Gastroesophageal sphincter (tissue), 4 donors: ENCODE measurements around the gene FAM50B. TPM values are rescaled to one million over a fixed set of nuclear protein-coding genes. Genes with fewer than 3 reads are reported as not detected.

ENCODE experiments used
- ATAC-seq: fragments of 150-250 bp; one replicate; pipeline ENCODE4 v1.9.1; 2016; ENCODE audit warnings: mild to moderate bottlenecking, moderate library complexity
- H3K27ac ChIP-seq, 4 donors: fragments of 200-600 bp; sonication (generic) in 3 of 4; 1 replicate in 3 of 4; 2 replicates in 1 of 4; pipeline ENCODE4 v1.5.1; 2016 to 2019
- H3K27me3 ChIP-seq: fragments of 200-600 bp; sonication (generic); one replicate; pipeline ENCODE4 v1.5.1; 2019
- H3K36me3 ChIP-seq, 2 donors: fragments of 200-600 bp; sonication (generic); one replicate each; pipeline ENCODE4 v1.5.1; 2019; ENCODE audit warnings: control low read depth in 1 of 2
- H3K4me1 ChIP-seq, 3 donors: fragments of 200-600 bp; sonication (generic); 1 replicate in 2 of 3; 2 replicates in 1 of 3; pipeline ENCODE4 v1.5.1; 2016 to 2019; ENCODE audit warnings: control low read depth in 2 of 3
- H3K4me3 ChIP-seq, 2 donors: fragments of 200-600 bp; sonication (generic); one replicate each; pipeline ENCODE4 v1.5.1; 2019; ENCODE audit warnings: mild to moderate bottlenecking in 1 of 2, moderate library complexity in 1 of 2
- H3K9me3 ChIP-seq, 3 donors: fragments of 200-600 bp; sonication (generic); one replicate each; pipeline ENCODE4 v1.5.1; 2017 to 2019; ENCODE audit warnings: control low read depth in 2 of 3
- EP300 ChIP-seq: sonication (generic); formaldehyde crosslinking; IDR thresholded peaks from one replicate; pipeline ENCODE4 v1.6.1; 2017; ENCODE audit warnings: antibody characterized with exemption, mild to moderate bottlenecking
- POLR2A ChIP-seq, 2 donors: fragments of 450-650 bp; IDR thresholded peaks; one replicate each; pipeline ENCODE4 v1.6.1; 2017; ENCODE audit warnings: antibody characterized with exemption in 2 of 2, mild to moderate bottlenecking in 2 of 2, moderate library complexity in 1 of 2
- POLR2AphosphoS5 ChIP-seq: sonication (generic); formaldehyde crosslinking; IDR thresholded peaks from one replicate; pipeline ENCODE4 v1.6.1; 2017; ENCODE audit warnings: antibody characterized with exemption
- WGBS, 2 donors: methylation state at CpG; one replicate each; pipeline ENCODE4 v1.1.5; 2018; ENCODE audit warnings: low coverage in 1 of 2; 5-methylcytosine and 5-hydroxymethylcytosine counted together
- total RNA-seq, 4 donors: library from RNA; depleted of rRNA; stranded (reverse); fragments of >200 nt; gene quantifications; one replicate each; pipeline ENCODE4 v1.1.0, GENCODE V29; 2016
- TF ChIP-seq, protein P1 (sequence below), 4 experiments: fragments of 200-600 bp in 2 of 4; fragments of 450-650 bp in 2 of 4; sonication (generic) in 1 of 4; IDR thresholded peaks; one replicate each; pipeline ENCODE4 v1.5.1; 2017 to 2019; ENCODE audit warnings: antibody characterized with exemption in 4 of 4, mild to moderate bottlenecking in 2 of 4, moderate library complexity in 2 of 4

Gene FAM50B
- total RNA-seq, 4 donors from 2014 or later, result 14.7 to 23.7 (median 18.8) TPM

DNA sequence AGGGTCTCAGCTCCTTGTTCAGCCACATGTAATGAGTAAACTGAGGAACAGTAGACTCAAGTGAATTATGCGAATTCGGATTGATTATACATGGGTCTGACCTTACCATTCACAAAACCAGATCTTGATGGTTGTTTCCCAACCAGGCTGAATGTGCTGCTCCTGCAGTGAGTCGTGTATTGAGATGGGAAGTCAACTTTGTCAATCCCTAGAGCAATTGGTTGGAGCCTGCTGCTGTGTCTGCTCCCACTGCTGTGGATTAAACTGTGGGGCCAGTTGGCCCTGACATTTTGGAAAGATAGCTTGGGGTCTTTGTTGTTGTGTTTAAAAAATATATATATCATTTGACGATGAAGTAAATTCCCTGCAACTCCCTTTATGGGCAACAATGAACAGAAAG, 23.9 kb downstream of the FAM50B start:
- Histone ChIP-seq H3K9me3 (no peaks in the 10 kb centered on the region), H3K4me3 (no peak overlapping the region), H3K27me3 (no peaks in the 10 kb centered on the region), H3K36me3 (no peaks in the 10 kb centered on the region), H3K4me1 (no peaks in the 10 kb centered on the region), H3K27ac (no peak overlapping the region)
- TF ChIP-seq EP300 (no peak), POLR2A (IDR thresholded peaks at IDR 0.05) (no peak), POLR2AphosphoS5 (no peak)
- TF ChIP-seq, protein P1, sequence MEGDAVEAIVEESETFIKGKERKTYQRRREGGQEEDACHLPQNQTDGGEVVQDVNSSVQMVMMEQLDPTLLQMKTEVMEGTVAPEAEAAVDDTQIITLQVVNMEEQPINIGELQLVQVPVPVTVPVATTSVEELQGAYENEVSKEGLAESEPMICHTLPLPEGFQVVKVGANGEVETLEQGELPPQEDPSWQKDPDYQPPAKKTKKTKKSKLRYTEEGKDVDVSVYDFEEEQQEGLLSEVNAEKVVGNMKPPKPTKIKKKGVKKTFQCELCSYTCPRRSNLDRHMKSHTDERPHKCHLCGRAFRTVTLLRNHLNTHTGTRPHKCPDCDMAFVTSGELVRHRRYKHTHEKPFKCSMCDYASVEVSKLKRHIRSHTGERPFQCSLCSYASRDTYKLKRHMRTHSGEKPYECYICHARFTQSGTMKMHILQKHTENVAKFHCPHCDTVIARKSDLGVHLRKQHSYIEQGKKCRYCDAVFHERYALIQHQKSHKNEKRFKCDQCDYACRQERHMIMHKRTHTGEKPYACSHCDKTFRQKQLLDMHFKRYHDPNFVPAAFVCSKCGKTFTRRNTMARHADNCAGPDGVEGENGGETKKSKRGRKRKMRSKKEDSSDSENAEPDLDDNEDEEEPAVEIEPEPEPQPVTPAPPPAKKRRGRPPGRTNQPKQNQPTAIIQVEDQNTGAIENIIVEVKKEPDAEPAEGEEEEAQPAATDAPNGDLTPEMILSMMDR (IDR thresholded peaks at IDR 0.05), result no peak
- 94 to 100% methylated on average over 3 to 4 of the region's 4 CpGs for WGBS, 2 donors
- no peak for ATAC-seq

DNA sequence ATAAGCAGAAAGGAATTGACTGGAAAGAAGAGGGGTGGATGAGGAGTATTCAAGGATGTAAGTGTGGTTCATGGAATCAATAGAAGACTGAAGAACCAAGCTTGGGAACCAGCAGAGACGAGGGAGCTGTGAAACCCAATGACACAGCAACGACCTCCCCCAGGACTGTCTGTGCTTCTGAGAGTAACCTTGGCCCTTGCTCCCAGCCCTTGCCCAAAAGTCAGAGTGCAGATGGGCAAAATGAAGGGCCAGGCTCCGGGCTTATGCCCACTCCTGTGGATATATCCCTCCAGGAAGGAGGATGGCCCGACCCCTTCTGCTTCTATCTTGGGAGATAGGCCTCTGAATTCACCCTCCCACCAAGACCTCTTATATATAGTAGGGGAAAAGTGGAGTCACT, 24.9 kb downstream of the FAM50B start:
- H3K4me1 ChIP-seq, result no peaks in the 10 kb centered on the region
- no peak for TF ChIP-seq POLR2A (IDR thresholded peaks at IDR 0.05)
- H3K4me3 ChIP-seq, result no peak overlapping the region
- H3K9me3 ChIP-seq, result no peaks in the 10 kb centered on the region
- WGBS, 2 donors, result 84 to 100% methylated on average over 1 to 4 of the region's 4 CpGs
- no peaks in the 10 kb centered on the region for H3K27me3 ChIP-seq
- no peak for ATAC-seq
- no peaks in the 10 kb centered on the region for H3K36me3 ChIP-seq
- H3K27ac ChIP-seq, result no peak overlapping the region

DNA sequence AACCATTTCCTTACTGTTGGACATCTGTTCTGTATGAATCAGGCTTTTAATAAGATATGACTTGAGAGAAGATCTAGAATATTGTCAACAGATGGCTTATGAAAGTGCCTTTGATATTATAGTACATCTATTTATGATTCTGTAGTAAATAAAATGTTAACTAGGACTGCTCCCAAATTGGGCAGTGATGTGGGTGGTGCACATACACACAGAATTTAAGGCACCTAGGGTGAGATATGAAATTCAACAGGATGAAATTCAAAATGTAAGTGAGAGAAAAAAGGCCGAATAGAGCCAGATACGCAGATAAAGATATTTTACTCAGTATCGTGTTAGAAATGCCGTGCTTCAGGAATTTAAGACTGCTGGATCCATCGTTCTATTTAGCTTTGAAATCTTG, 26.3 kb downstream of the FAM50B start:
- Histone ChIP-seq H3K9me3 (no peaks in the 10 kb centered on the region), H3K36me3 (no peaks in the 10 kb centered on the region), H3K4me1 (no peaks in the 10 kb centered on the region), H3K27me3 (no peaks in the 10 kb centered on the region), H3K27ac (peak overlapping the region in 1 of 4 donors; percentile 41), H3K4me3 (no peak overlapping the region)
- WGBS, 2 donors, result 85 to 91% methylated on average over 5 of the region's 5 CpGs
- no peak for ATAC-seq
- TF ChIP-seq EP300 (no peak), POLR2A (IDR thresholded peaks at IDR 0.05) (no peak), POLR2AphosphoS5 (no peak)
- TF ChIP-seq, protein P1 (IDR thresholded peaks at IDR 0.05), result no peak

DNA sequence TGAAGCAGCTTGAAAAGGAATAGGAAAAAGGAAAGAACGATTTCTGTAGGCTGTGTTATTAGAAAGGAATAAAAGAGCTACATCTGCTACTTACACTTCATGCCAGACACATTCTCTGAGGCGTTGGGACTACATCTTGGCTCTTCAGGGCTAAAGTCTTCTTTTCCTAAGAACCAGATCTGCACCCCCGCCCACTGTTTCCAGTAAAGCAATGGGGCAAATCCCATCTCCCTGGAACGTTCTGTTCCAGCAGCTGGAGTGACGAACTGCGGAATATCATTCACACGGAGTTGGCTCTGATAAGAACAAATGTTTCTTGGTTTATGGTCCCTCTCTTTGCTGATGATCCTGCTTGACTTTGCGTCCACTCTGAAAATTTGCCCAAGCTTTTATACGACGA, 26.9 kb downstream of the FAM50B start:
- Histone ChIP-seq H3K4me3 (no peak overlapping the region), H3K27ac (peak overlapping the region in 1 of 4 donors; percentile 41)

DNA sequence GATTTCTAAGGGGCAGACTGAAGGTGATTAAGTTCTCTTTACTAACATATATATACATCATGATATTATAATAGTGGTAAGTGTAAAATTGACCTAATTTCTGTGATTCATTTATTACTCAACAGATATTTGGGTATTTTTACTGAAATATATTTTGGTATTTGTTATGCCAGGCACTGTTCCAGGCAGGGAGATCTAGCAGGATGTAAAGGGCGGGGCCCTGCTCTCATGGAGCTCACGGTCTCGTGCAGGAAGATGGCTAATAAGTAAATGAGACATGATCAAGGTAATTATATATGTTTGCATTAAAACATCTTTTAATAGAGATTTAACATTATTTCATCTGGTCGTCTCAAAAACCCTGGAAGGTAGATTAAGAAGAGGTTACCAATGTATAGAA, 27.7 kb downstream of the FAM50B start:
- TF ChIP-seq EP300 (no peak), POLR2AphosphoS5 (no peak), POLR2A (IDR thresholded peaks at IDR 0.05) (no peak)
- TF ChIP-seq, protein P1 (IDR thresholded peaks at IDR 0.05), result no peak
- Histone ChIP-seq H3K9me3 (no peaks in the 10 kb centered on the region), H3K36me3 (no peaks in the 10 kb centered on the region), H3K27me3 (no peaks in the 10 kb centered on the region), H3K4me1 (no peaks in the 10 kb centered on the region), H3K4me3 (no peak overlapping the region), H3K27ac (peak overlapping the region in 1 of 4 donors; percentile 41)
- 71 to 75% methylated on average over 4 of the region's 4 CpGs for WGBS, 2 donors
- no peak for ATAC-seq

More for the DNA sequence above, 26.9 kb downstream of the FAM50B start:
- Histone ChIP-seq H3K27me3 (no peaks in the 10 kb centered on the region), H3K4me1 (no peaks in the 10 kb centered on the region), H3K36me3 (no peaks in the 10 kb centered on the region), H3K9me3 (no peaks in the 10 kb centered on the region)
- WGBS, 2 donors, result 58 to 84% methylated on average over 10 of the region's 10 CpGs
- TF ChIP-seq, protein P1 (IDR thresholded peaks at IDR 0.05), result no peak
- TF ChIP-seq POLR2A (IDR thresholded peaks at IDR 0.05) (no peak), EP300 (peak; percentile 30), POLR2AphosphoS5 (peak; percentile 87)
- peak; percentile 50 for ATAC-seq
